Mucosa of descending colon (tissue), 3 donors: ENCODE data around the gene PAFAH1B2. TPM values are rescaled to one million over a fixed set of nuclear protein-coding genes. Genes with fewer than 3 reads are reported as not detected.
A peak's percentile ranks its signal among the peaks of the same experiment; 100 is the strongest.

Source experiments
- ATAC-seq: fragments of 200-7000 bp; cut with Tn5 transposase; one replicate; pipeline ENCODE4 v1.9.1; 2020; ENCODE audit warnings: mild to moderate bottlenecking, moderate library complexity
- DNase-seq, 3 donors: peaks; one replicate each; pipeline ENCODE4 v3.0.0-alpha.2; 2020
- H3K36me3 ChIP-seq: fragments of 200-600 bp; one replicate; pipeline ENCODE4 v1.8.0; 2021; ENCODE audit warnings: low read depth, mild to moderate bottlenecking
- H3K4me1 ChIP-seq: fragments of 200-600 bp; one replicate; pipeline ENCODE4 v1.8.0; 2021; ENCODE audit warnings: low read depth, mild to moderate bottlenecking
- H3K4me3 ChIP-seq: fragments of 200-600 bp; one replicate; pipeline ENCODE4 v1.8.0; 2021; ENCODE audit warnings: mild to moderate bottlenecking
- H3K9me3 ChIP-seq: fragments of 200-600 bp; one replicate; pipeline ENCODE4 v1.8.0; 2021; ENCODE audit warnings: mild to moderate bottlenecking
- CTCF ChIP-seq: fragments of 200-600 bp; IDR thresholded peaks from one replicate; pipeline ENCODE4 v1.8.0; 2022; ENCODE audit warnings: antibody characterized with exemption, mild to moderate bottlenecking
- intact Hi-C, 2 donors: fragments of 100-400 bp; cut with DNase I in 1 of 2; cut with micrococcal nuclease in 1 of 2; formaldehyde crosslinking; loops; one replicate each; pipeline versions ENCODE4 v1.11.0 to v1.11.1; 2022; cut with DNase I, micrococcal nuclease
- total RNA-seq, 3 donors: library from RNA; stranded (reverse); fragmentation: NEBNext Ultra II Directional in 2 of 3; extraction: Animal tissue kit (Norgen Biotek cat#: 25700) in 2 of 3; gene quantifications; one replicate each; pipeline versions ENCODE4 v1.2.1 to v1.2.4, GENCODE V29; 2021 to 2023
- donor health status: DM: no; HTN: no; CAD: no; lungs with moderate emphysema.
- donor health status: DM: no; HTN: no; CAD: no.
- donor health status: DM: no; HTN: yes; CAD: no.

Gene PAFAH1B2
- total RNA-seq, 3 donors from 2014 or later: 67.9 to 72.7 (median 71.9) TPM

GRCh38 chr11:117218133-117218915 lies 74.2 kb downstream of the PAFAH1B2 start:
- DNase-seq: peak in 1 of 3 donors; percentile 21

GRCh38 chr11:117219001-117219400 lies 74.9 kb downstream of the PAFAH1B2 start:
- ATAC-seq (no peak), DNase-seq (no peak)
- Histone ChIP-seq H3K4me3 (no peak overlapping the region), H3K9me3 (no peaks in the 10 kb centered on the region), H3K36me3 (no peaks in the 10 kb centered on the region), H3K4me1 (peaks cover 46% of the 10 kb centered on the region)
- intact Hi-C loops: no loop called here
- TF ChIP-seq CTCF: no peak

More at GRCh38 chr11:117218133-117218915, 74.2 kb downstream of the PAFAH1B2 start:
- TF ChIP-seq CTCF: no peak
- intact Hi-C loops: no loop called here
- H3K4me3 ChIP-seq: no peak overlapping the region
- H3K4me1 ChIP-seq: peaks cover 41% of the 10 kb centered on the region
- no peaks in the 10 kb centered on the region for H3K9me3 ChIP-seq
- no peak for ATAC-seq
- H3K36me3 ChIP-seq: no peaks in the 10 kb centered on the region

- intact Hi-C loops: no loop called here
- no peaks in the 10 kb centered on the region for H3K36me3 ChIP-seq
- no peak for TF ChIP-seq CTCF
- DNase-seq (peak in 1 of 3 donors; percentile 7), ATAC-seq (no peak)
- no peak overlapping the region for H3K4me3 ChIP-seq
- H3K9me3 ChIP-seq: no peaks in the 10 kb centered on the region
- H3K4me1 ChIP-seq: peaks cover 51% of the 10 kb centered on the region
Measured at GRCh38 chr11:117219455-117219854, 75.4 kb downstream of the PAFAH1B2 start.

- ATAC-seq (peak; percentile 30), DNase-seq (peak in 1 of 3 donors; percentile 15)
- Histone ChIP-seq H3K36me3 (no peaks in the 10 kb centered on the region), H3K4me1 (peaks cover 56% of the 10 kb centered on the region), H3K4me3 (no peak overlapping the region), H3K9me3 (no peaks in the 10 kb centered on the region)
- TF ChIP-seq CTCF: no peak
- intact Hi-C loops: no loop called here
Measured at GRCh38 chr11:117219995-117220394, 75.9 kb downstream of the PAFAH1B2 start.

- ATAC-seq (no peak), DNase-seq (peak in 2 of 3 donors; percentile 42 to 68)
- no peaks in the 10 kb centered on the region for H3K9me3 ChIP-seq
- no peaks in the 10 kb centered on the region for H3K36me3 ChIP-seq
- no peak for TF ChIP-seq CTCF
- intact Hi-C loops: no loop called here
- peaks cover 62% of the 10 kb centered on the region for H3K4me1 ChIP-seq
- H3K4me3 ChIP-seq: no peak overlapping the region
Measured at GRCh38 chr11:117220568-117220967, 76.5 kb downstream of the PAFAH1B2 start.
